HEK293T (cell line): ENCODE measurements around the gene DSG4.

ENCODE experiments used
- BHLHE40 ChIP-seq: fragments of 450-650 bp; IDR thresholded peaks from 2 replicates; pipeline ENCODE4 v1.6.1; 2016; ENCODE audit warnings: mild to moderate bottlenecking, moderate library complexity, borderline replicate concordance
- CTBP1 ChIP-seq: fragments of 450-650 bp; IDR thresholded peaks from 2 replicates; pipeline ENCODE4 v1.6.1; 2016; ENCODE audit warnings: borderline replicate concordance
- ELF4 ChIP-seq: fragments of 450-650 bp; IDR thresholded peaks from 2 replicates; pipeline ENCODE4 v1.6.1; 2017; ENCODE audit warnings: antibody characterized with exemption
- FOXA1 ChIP-seq: fragments of 450-650 bp; IDR thresholded peaks from 2 replicates; pipeline ENCODE4 v1.6.1; 2016; ENCODE audit warnings: mild to moderate bottlenecking
- FOXM1 ChIP-seq: fragments of 450-650 bp; IDR thresholded peaks from 2 replicates; pipeline ENCODE4 v1.6.1; 2017; ENCODE audit warnings: mild to moderate bottlenecking, borderline replicate concordance
- HDGF ChIP-seq: fragments of 450-650 bp; IDR thresholded peaks from 2 replicates; pipeline ENCODE4 v1.6.1; 2017; ENCODE audit warnings: antibody characterized with exemption, borderline replicate concordance
- NFRKB ChIP-seq: fragments of 450-650 bp; IDR thresholded peaks from 2 replicates; pipeline ENCODE4 v1.6.1; 2016; ENCODE audit warnings: mild to moderate bottlenecking, moderate library complexity
- SP1 ChIP-seq: fragments of 450-650 bp; IDR thresholded peaks from 2 replicates; pipeline ENCODE4 v1.6.1; 2017
- TARDBP ChIP-seq: fragments of 450-650 bp; IDR thresholded peaks from 2 replicates; pipeline ENCODE4 v1.6.1; 2016
- ZNF384 ChIP-seq: fragments of 450-650 bp; IDR thresholded peaks from 2 replicates; pipeline ENCODE4 v1.6.1; 2016

GRCh38 chr18:31436825-31437224 is 60.2 kb downstream of the DSG4 start:
- no peak for TF ChIP-seq ZNF384
- no peak for TF ChIP-seq FOXM1
- TF ChIP-seq CTBP1 = no peak
- no peak for TF ChIP-seq ELF4
- TF ChIP-seq TARDBP = no peak
- no peak for TF ChIP-seq FOXA1
- no peak for TF ChIP-seq SP1
- TF ChIP-seq BHLHE40 = no peak
- TF ChIP-seq NFRKB = no peak
- no peak for TF ChIP-seq HDGF
